RCC 7860 (cell line): ENCODE measurements around the gene NRTN.
"Not testable (repeated sequence)": the region's sequence is repeated elsewhere in the genome, so short reads cannot be mapped to it uniquely, and the experiment has no call there.

Experiments
- DNase-seq: peaks from one replicate; pipeline ENCODE4 v3.0.0-alpha.2; 2015; ENCODE audit warnings: low spot score
- FAIRE-seq: peaks from 2 replicates; lab custom pipeline; 2012; peaks lifted over from hg19 to GRCh38; lab: Jason Lieb, UNC

The NRTN gene

GRCh38 chr19:5864725-5865486 lies 60.0 kb downstream of the NRTN start:
- no peak for FAIRE-seq
- DNase-seq: no peak

DNA sequence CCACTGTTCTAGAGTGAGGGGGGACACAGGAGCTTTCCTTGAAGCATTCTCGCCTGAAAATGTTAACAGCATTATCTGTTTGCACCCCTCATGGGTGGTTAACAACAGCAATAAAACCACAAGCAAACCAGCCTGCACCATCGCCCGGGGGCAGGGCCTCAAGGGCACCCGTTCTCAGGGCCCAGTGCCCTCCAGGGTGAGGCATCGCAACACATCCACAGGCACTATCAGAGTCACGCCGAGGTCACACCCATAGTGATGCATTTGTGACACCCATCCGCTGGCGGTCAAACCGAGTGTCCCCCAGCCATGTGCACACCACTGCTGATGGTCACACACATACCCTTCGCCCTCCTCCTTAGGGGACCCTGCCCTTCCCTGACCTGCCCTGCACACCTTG lies 60.9 kb downstream of the NRTN start:
- DNase-seq (no peak), FAIRE-seq (no peak)

DNA sequence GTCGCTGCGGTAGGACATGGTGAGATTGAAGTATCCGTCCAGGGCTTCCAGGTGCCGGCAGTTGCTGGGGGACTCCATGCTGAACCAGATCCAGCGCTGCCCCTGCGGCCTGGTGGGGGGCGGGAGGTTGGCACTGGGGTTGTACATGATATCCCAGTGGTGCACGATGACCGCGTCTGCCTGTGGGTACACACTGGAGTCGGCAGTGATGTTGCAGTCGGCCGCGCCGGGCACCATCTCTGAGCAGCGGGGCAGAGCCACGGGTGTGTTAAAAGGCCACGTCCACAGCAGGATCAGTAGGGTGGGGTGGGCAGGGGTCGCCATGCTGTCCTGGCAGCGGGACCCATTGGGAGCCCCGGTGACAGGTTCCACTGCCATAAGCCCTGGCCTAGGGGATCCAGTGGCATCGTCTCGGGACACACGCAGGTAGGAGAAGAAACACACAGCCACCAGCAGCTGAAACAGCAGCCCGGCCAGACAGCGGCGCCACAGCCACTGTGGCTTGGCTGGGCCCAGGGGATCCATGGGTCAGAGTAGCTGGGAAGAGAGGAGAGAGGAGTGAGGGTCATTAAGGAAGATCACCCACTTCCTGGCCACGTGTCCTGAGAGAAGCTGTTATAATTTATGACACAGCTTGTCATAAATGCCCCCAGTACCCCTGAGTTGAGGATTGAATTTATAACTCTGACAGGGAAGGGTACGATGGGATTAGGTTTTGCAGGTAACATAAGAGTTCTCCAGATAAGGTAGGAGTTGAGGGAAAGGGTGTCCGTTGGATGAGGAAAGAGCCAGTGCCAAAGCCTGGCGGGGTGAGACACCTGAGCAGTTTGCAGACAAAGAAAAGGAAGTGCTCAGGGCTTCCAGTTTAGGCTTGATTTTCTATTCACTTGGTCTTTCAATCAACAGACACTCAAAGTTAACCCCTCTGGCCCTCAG lies 62.6 kb downstream of the NRTN start:
- DNase-seq (no peak), FAIRE-seq (no peak)

DNA sequence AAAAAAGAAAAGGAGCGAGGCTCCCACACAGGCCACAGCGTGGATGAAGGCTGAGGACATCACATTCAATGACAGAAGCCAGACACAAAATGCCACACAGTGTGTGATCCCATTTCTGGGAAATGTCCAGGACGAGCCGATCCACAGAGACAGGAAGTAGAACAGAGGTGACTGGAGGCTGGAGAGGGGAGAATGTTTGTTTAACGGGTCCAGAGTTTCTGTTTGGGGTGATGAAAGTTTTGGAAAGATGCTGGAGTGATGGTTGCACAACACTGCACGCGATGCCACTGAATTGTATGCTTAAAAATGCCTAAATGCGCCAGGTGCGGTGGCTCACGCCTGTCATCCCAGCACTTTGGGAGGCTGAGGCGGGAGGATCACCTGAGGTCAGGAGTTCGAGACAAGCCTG lies 66.1 kb downstream of the NRTN start:
- FAIRE-seq (no peak), DNase-seq (no peak)

DNA sequence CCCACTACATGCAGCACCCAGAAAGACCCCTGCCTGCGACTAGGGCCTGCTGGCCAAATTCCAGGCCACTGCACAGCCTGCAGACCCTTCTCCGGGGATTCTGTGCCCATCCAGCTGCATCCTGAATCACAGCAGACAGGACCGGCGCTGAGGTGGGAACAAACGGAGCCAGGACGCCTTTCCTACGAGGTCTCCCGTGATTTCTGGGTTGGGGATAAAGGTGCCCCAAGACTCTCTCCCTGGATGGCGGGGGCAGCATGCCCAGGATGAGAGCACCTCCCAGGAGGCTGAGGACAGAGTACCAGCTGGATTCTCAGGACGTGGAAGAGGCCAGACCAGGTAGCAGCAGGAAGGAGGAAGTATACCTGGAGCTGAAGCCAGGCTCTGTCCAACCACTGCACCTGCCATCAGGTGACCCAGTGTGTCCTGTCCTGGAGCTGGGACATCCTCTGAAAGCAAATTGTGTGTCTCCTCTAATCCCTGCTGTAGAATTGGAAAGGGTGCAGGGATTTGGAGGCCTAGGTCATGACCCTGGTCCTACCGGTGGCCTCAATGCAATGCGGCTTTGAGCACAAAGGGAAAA lies 68.8 kb downstream of the NRTN start:
- no peak for DNase-seq
- no peak for FAIRE-seq

DNA sequence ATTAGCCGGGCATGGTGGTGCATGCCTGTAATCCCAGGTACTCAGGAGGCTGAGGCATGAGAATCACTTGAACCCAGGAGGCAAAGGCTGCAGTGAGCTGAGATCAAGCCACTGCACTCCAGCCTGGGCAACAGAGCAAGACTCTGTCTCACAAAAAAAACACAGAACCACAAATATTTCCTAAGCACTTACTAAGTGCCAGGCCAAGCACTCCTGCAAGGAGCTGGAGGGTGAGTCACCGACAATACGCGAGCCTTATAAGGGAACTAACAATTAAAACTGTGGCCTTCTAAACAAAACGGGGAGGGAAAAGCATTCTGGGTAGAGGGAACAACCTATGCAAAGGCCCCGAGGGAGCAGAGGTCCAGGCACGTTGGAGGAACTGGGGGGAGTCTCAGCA lies 69.6 kb downstream of the NRTN start:
- DNase-seq: peak; percentile 38
- FAIRE-seq: not testable (repeated sequence)

GRCh38 chr19:5877427-5877826 lies 72.6 kb downstream of the NRTN start:
- FAIRE-seq (no peak), DNase-seq (no peak)

DNA sequence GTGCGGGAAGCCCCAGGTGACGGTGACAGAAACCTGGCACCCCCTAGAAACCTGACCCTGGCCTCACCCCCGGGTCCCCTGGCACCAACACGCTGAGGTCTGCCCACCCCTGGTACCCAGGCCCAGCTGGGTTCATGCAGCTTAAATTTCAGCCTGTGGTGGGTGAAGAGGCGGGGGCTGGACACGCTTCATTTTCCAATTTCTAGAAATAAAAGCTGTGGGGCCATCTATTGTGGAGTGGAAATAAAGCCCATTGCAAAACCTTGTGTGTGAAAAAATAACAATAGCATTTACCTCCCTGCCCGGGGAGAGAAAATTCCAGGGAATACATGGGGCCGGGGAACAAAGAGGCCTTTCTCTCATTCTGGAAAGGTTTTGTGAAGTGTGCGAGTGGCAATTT lies 73.0 kb downstream of the NRTN start:
- no peak for DNase-seq
- no peak for FAIRE-seq
